Measurements from ENCODE around the gene HECW1. TPM values are rescaled to one million over a fixed set of nuclear protein-coding genes. Genes with fewer than 3 reads are reported as not detected.
"Not testable (repeated sequence)": the region's sequence is repeated elsewhere in the genome, so short reads cannot be mapped to it uniquely, and the experiment has no call there.

HECW1 gene
- total and polyA plus RNA-seq, 4 donors, result 0.05 TPM; not detected in 3

GRCh38 chr7:43485580-43485979 lies 373.1 kb downstream of the HECW1 start:
- no peak for DNase-seq (ENCODE audit: low spot score)
- Histone ChIP-seq H3K4me1 (ENCODE audit: control insufficient read depth in 4 of 4, insufficient read depth in 4 of 4, low read length in 3 of 4) (peaks cover 0 to 46% (median 33%) of the 10 kb centered on the region in 4 donors), H3K4me3 (ENCODE audit: low read depth in 1 of 3, low read length in 3 of 3) (no peak overlapping the region), H3K27ac (ENCODE audit: low read depth in 1 of 2, low read length in 2 of 2) (no peak overlapping the region), H3K27me3 (ENCODE audit: control insufficient read depth in 4 of 4, insufficient read depth in 4 of 4, low read length in 3 of 4) (no peaks in the 10 kb centered on the region), H3K9ac (ENCODE audit: low read depth in 1 of 2, low read length in 2 of 2) (no peak overlapping the region), H3K36me3 (ENCODE audit: control insufficient read depth in 4 of 4, insufficient read depth in 3 of 4, low read depth in 1 of 4, low read length in 3 of 4) (no peaks in the 10 kb centered on the region), H3K9me3 (ENCODE audit: control insufficient read depth in 4 of 4, low read length in 3 of 4) (no peaks in the 10 kb centered on the region)
- TF ChIP-seq TAF1 (conservative IDR thresholded peaks at IDR 0.05) (no peak), RXRA (IDR thresholded peaks at IDR 0.05) (no peak), NR2F2 (IDR thresholded peaks at IDR 0.05) (no peak), HNF4G (IDR thresholded peaks at IDR 0.05) (no peak), REST (IDR thresholded peaks at IDR 0.05) (no peak), SP1 (IDR thresholded peaks at IDR 0.05) (no peak), FOXA2 (IDR thresholded peaks at IDR 0.05) (no peak), JUND (IDR thresholded peaks at IDR 0.05) (no peak), HNF4A (conservative IDR thresholded peaks at IDR 0.05) (no peak), YY1 (IDR thresholded peaks at IDR 0.05) (no peak), MAX (IDR thresholded peaks at IDR 0.05) (no peak)
- TF ChIP-seq, protein P1, sequence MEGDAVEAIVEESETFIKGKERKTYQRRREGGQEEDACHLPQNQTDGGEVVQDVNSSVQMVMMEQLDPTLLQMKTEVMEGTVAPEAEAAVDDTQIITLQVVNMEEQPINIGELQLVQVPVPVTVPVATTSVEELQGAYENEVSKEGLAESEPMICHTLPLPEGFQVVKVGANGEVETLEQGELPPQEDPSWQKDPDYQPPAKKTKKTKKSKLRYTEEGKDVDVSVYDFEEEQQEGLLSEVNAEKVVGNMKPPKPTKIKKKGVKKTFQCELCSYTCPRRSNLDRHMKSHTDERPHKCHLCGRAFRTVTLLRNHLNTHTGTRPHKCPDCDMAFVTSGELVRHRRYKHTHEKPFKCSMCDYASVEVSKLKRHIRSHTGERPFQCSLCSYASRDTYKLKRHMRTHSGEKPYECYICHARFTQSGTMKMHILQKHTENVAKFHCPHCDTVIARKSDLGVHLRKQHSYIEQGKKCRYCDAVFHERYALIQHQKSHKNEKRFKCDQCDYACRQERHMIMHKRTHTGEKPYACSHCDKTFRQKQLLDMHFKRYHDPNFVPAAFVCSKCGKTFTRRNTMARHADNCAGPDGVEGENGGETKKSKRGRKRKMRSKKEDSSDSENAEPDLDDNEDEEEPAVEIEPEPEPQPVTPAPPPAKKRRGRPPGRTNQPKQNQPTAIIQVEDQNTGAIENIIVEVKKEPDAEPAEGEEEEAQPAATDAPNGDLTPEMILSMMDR (IDR thresholded peaks at IDR 0.05; ENCODE audit: low read depth, low read length, missing input control), result no peak
- TF ChIP-seq, protein P2, sequence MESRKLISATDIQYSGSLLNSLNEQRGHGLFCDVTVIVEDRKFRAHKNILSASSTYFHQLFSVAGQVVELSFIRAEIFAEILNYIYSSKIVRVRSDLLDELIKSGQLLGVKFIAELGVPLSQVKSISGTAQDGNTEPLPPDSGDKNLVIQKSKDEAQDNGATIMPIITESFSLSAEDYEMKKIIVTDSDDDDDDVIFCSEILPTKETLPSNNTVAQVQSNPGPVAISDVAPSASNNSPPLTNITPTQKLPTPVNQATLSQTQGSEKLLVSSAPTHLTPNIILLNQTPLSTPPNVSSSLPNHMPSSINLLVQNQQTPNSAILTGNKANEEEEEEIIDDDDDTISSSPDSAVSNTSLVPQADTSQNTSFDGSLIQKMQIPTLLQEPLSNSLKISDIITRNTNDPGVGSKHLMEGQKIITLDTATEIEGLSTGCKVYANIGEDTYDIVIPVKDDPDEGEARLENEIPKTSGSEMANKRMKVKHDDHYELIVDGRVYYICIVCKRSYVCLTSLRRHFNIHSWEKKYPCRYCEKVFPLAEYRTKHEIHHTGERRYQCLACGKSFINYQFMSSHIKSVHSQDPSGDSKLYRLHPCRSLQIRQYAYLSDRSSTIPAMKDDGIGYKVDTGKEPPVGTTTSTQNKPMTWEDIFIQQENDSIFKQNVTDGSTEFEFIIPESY (IDR thresholded peaks at IDR 0.05), result no peak
- TF ChIP-seq, protein P3, sequence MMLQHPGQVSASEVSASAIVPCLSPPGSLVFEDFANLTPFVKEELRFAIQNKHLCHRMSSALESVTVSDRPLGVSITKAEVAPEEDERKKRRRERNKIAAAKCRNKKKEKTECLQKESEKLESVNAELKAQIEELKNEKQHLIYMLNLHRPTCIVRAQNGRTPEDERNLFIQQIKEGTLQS (IDR thresholded peaks at IDR 0.05), result no peak
- 98% methylated on average over 2 of the region's 2 CpGs for WGBS

GRCh38 chr7:43486008-43486407 lies 373.6 kb downstream of the HECW1 start:
- not testable (repeated sequence) for H3K27ac ChIP-seq (ENCODE audit: low read depth in 1 of 2, low read length in 2 of 2); H3K27me3 ChIP-seq (ENCODE audit: control insufficient read depth in 4 of 4, insufficient read depth in 4 of 4, low read length in 3 of 4); H3K9me3 ChIP-seq (ENCODE audit: control insufficient read depth in 4 of 4, low read length in 3 of 4); DNase-seq (ENCODE audit: low spot score); H3K36me3 ChIP-seq (ENCODE audit: control insufficient read depth in 4 of 4, insufficient read depth in 3 of 4, low read depth in 1 of 4, low read length in 3 of 4); H3K9ac ChIP-seq (ENCODE audit: low read depth in 1 of 2, low read length in 2 of 2); H3K4me3 ChIP-seq (ENCODE audit: low read depth in 1 of 3, low read length in 3 of 3)
- peaks cover 0 to 46% (median 33%) of the 10 kb centered on the region in 4 donors for H3K4me1 ChIP-seq (ENCODE audit: control insufficient read depth in 4 of 4, insufficient read depth in 4 of 4, low read length in 3 of 4)
- WGBS, result 86% methylated on average over 5 of the region's 5 CpGs
